Thyroid gland (tissue), 4 donors: Measurements from ENCODE around the gene GPR153. TPM values are rescaled to one million over a fixed set of nuclear protein-coding genes. Genes with fewer than 3 reads are reported as not detected.
"Not testable (repeated sequence)": the region's sequence is repeated elsewhere in the genome, so short reads cannot be mapped to it uniquely, and the experiment has no call there.

Experiments
- DNase-seq, 2 donors: peaks; one replicate each; pipeline ENCODE4 v3.0.0-alpha.2; 2019
- H3K27ac ChIP-seq, 3 donors: fragments of 200-600 bp; sonication (generic); 1 replicate in 2 of 3; 2 replicates in 1 of 3; pipeline ENCODE4 v1.5.1; 2016 to 2019; ENCODE audit warnings: mild to moderate bottlenecking in 1 of 3, moderate library complexity in 1 of 3
- H3K27me3 ChIP-seq: fragments of 200-600 bp; sonication (generic); one replicate; pipeline ENCODE4 v1.5.1; 2019
- H3K36me3 ChIP-seq, 2 donors: fragments of 200-600 bp; sonication (generic); one replicate each; pipeline ENCODE4 v1.5.1; 2016 to 2019
- H3K4me1 ChIP-seq, 2 donors: fragments of 200-600 bp; sonication (generic); one replicate each; pipeline ENCODE4 v1.5.1; 2017 to 2019
- H3K4me3 ChIP-seq, 3 donors: fragments of 200-600 bp; sonication (generic); replicated peaks in 1 of 3; 1 replicate in 2 of 3; 2 replicates in 1 of 3; pipeline ENCODE4 v1.5.1; 2016; ENCODE audit warnings: mild to moderate bottlenecking in 1 of 3
- H3K9me3 ChIP-seq: fragments of 200-600 bp; sonication (generic); one replicate; pipeline ENCODE4 v1.5.1; 2017
- POLR2A ChIP-seq, 2 donors: fragments of 450-650 bp; IDR thresholded peaks; one replicate each; pipeline ENCODE4 v1.6.1; 2017; ENCODE audit warnings: antibody characterized with exemption in 2 of 2, mild to moderate bottlenecking in 2 of 2, moderate library complexity in 1 of 2
- WGBS, 2 donors: methylation state at CpG; one replicate each; pipeline ENCODE4 v1.1.5; 2017; 5-methylcytosine and 5-hydroxymethylcytosine counted together
- intact Hi-C: fragments of 100-400 bp; cut with DNase I; formaldehyde crosslinking; loops from one replicate; pipeline ENCODE4 v1.15.1; 2023
- total RNA-seq, 4 donors: library from RNA; depleted of rRNA; stranded (reverse); fragments of >200 nt; gene quantifications; one replicate each; pipeline ENCODE4 v1.2.3, GENCODE V29; 2016
- TF ChIP-seq, protein P1 (sequence below), 6 experiments: fragments of 200-600 bp in 3 of 6; fragments of 450-650 bp in 3 of 6; sonication (generic) in 3 of 6; IDR thresholded peaks; one replicate each; pipeline ENCODE4 v1.5.1; 2016 to 2019; ENCODE audit warnings: antibody characterized with exemption in 6 of 6, mild to moderate bottlenecking in 2 of 6, inconsistent platforms in 1 of 6, moderate library complexity in 1 of 6

GPR153 gene
- total RNA-seq: 1 to 10 TPM in 3 of 4 donors, under 1 TPM in 1; 0.78 to 3.2 (median 1.5) TPM

DNA sequence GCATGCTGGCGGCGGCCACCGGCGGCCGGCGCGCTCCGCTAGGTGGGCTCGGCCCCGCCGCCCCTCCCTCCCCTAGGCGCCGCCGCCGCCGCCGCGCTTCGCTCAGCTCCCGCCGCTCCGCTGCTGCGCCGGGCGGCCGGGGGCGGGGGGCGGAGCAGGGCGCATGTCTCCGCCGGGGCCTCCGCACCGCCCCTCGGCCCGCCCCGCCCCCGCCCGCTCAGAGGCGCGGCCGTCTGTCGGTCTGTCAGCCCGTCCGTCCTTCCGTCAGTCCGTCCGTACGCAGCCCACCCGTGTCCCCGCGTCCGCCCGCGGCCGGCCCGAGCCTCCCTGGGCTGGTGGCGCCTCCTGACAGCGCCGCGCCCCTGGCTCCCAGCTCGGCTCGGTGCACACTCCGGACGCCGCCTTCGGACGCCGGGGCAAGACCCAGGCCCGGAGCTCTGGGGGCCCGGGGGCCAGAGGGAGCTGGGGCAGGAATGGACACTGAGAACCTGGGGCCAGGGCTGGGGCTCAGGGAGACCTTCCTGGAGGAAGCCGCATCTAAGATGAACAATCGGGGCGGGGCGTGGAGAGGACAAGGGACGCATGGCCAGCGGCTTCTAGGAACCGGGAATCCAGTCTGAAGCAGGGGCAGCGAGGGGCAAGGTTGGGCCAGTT lies at the start of gene GPR153:
Gene GPR153, minus strand, starts transcription at position 138 of the 654 bp plus-strand sequence. CDS start 6,193 bp downstream, outside the sequence.
- WGBS, 2 donors: 3 to 5% methylated on average over 10 of the region's 78 CpGs
- no peaks in the 10 kb centered on the region for H3K36me3 ChIP-seq
- peak within 1 kb of the TSS in 1 of 3 donors; percentile 36 for H3K4me3 ChIP-seq
- peak; percentile 15 to 27 for DNase-seq
- peak within 1 kb of the TSS in 1 of 3 donors; percentile 49 for H3K27ac ChIP-seq
- peaks cover 7% of the 10 kb centered on the region for H3K27me3 ChIP-seq
- no peak for TF ChIP-seq POLR2A (IDR thresholded peaks at IDR 0.05)
- TF ChIP-seq, protein P1, sequence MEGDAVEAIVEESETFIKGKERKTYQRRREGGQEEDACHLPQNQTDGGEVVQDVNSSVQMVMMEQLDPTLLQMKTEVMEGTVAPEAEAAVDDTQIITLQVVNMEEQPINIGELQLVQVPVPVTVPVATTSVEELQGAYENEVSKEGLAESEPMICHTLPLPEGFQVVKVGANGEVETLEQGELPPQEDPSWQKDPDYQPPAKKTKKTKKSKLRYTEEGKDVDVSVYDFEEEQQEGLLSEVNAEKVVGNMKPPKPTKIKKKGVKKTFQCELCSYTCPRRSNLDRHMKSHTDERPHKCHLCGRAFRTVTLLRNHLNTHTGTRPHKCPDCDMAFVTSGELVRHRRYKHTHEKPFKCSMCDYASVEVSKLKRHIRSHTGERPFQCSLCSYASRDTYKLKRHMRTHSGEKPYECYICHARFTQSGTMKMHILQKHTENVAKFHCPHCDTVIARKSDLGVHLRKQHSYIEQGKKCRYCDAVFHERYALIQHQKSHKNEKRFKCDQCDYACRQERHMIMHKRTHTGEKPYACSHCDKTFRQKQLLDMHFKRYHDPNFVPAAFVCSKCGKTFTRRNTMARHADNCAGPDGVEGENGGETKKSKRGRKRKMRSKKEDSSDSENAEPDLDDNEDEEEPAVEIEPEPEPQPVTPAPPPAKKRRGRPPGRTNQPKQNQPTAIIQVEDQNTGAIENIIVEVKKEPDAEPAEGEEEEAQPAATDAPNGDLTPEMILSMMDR (IDR thresholded peaks at IDR 0.05): no peak
- intact Hi-C loops: no loop called here
- H3K9me3 ChIP-seq: no peaks in the 10 kb centered on the region
- peaks cover 7 to 25% of the 10 kb centered on the region in 2 donors for H3K4me1 ChIP-seq

DNA sequence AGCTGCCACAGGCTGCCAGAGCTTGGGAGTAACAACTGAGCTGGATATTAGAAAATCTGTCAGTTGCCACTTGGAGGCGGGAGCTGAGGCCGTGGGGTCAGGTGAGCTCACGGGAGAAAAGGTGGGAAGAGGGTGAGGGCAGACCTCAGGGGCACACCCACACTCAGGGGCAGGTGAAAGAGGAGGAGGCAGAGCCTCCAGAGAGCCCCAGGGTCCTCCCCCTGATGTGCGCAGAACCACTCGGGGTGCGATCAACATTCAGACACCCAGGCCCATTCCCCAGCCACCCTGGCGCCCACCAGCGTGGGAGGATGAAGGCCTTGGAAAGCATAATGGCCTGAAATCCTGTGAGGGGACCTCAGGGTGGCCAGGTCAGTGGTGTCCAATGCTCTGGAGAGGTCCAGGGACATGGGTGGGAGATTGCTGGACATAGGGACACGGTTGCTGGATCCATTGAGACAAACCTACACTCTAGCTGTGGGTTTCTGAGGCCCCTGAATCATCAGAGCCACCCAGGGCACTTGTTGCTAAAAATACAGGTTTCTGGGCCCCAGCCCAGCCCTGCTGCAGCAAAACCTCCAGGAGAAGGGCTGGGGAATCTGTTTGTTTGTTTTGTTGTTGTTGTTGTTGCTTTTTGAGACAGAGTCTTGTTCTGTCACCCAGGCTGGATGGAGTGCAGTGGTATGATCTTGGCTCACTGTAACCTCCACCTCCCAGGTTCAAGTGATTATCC lies 49.4 kb upstream of the GPR153 start:
- no peak for TF ChIP-seq POLR2A (IDR thresholded peaks at IDR 0.05)
- TF ChIP-seq, protein P1 (IDR thresholded peaks at IDR 0.05): no peak
- H3K9me3 ChIP-seq: no peaks in the 10 kb centered on the region
- no peak for DNase-seq
- H3K4me3 ChIP-seq: no peak overlapping the region
- no peak overlapping the region for H3K27ac ChIP-seq
- H3K27me3 ChIP-seq: no peaks in the 10 kb centered on the region
- intact Hi-C loops: no loop called here
- H3K36me3 ChIP-seq: no peaks in the 10 kb centered on the region
- 88 to 97% methylated on average over 4 to 8 of the region's 9 CpGs for WGBS, 2 donors
- no peaks in the 10 kb centered on the region for H3K4me1 ChIP-seq

DNA sequence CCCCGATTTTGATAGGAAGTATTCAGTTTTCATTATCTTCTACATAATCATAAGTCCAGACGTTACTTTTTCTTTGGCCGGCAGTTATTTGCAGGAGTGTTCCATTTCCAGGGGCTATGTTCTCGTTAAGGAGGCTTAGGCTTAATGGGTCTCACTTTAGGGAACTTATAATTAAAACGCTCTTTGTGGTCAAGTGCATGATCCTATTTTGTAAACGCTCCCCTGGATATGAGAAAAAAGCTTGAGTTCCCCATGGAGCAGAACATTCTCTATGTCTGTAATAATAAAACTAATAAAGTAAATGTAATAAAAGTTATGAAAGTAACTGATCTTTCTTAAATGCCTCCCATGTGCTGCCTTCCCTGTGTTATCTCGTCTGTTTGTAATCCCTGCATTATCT lies 48.7 kb upstream of the GPR153 start:
- no peak for DNase-seq
- 91% methylated on average over 7 of the region's 7 CpGs for WGBS, 2 donors

GRCh38 chr1:6308449-6308848 lies 47.6 kb upstream of the GPR153 start:
- no peaks in the 10 kb centered on the region for H3K9me3 ChIP-seq
- no peak overlapping the region for H3K4me3 ChIP-seq
- H3K27ac ChIP-seq: no peak overlapping the region
- WGBS, 2 donors: 94% methylated on average over 13 of the region's 13 CpGs
- TF ChIP-seq, protein P1 (IDR thresholded peaks at IDR 0.05): no peak
- no peak for TF ChIP-seq POLR2A (IDR thresholded peaks at IDR 0.05)
- intact Hi-C loops: no loop called here
- no peaks in the 10 kb centered on the region for H3K4me1 ChIP-seq
- DNase-seq: no peak
- no peaks in the 10 kb centered on the region for H3K36me3 ChIP-seq
- no peaks in the 10 kb centered on the region for H3K27me3 ChIP-seq

More for the DNA sequence above, 48.7 kb upstream of the GPR153 start:
- H3K9me3 ChIP-seq: no peaks in the 10 kb centered on the region
- H3K36me3 ChIP-seq: no peaks in the 10 kb centered on the region
- no peaks in the 10 kb centered on the region for H3K4me1 ChIP-seq
- no peak for TF ChIP-seq POLR2A (IDR thresholded peaks at IDR 0.05)
- TF ChIP-seq, protein P1 (IDR thresholded peaks at IDR 0.05): no peak
- no peak overlapping the region for H3K27ac ChIP-seq
- intact Hi-C loops: no loop called here
- no peaks in the 10 kb centered on the region for H3K27me3 ChIP-seq
- H3K4me3 ChIP-seq: no peak overlapping the region

- intact Hi-C loops, H3K9me3 ChIP-seq, DNase-seq, H3K27me3 ChIP-seq, H3K27ac ChIP-seq, H3K4me3 ChIP-seq, H3K4me1 ChIP-seq, H3K36me3 ChIP-seq: not testable (repeated sequence)
- 91 to 92% methylated on average over 7 of the region's 7 CpGs for WGBS, 2 donors
Observed at GRCh38 chr1:6307682-6308081, 46.8 kb upstream of the GPR153 start.
